LNCaP clone FGC (cell line): Measurements from ENCODE around the gene PPM1H.

Experiments
- DNase-seq: peaks from one replicate; pipeline ENCODE4 v3.0.0-alpha.2; 2011; ENCODE audit warnings: low read depth
- H3K4me3 ChIP-seq: 2 replicates; pipeline ENCODE4 v1.5.1; 2011; ENCODE audit warnings: mild to moderate bottlenecking, low read depth, low read length, control low read depth
- TF ChIP-seq, protein P1 (sequence below): IDR thresholded peaks from 2 replicates; pipeline ENCODE4 v1.5.1; 2012; ENCODE audit warnings: mild to moderate bottlenecking; ENCODE audit not compliant: control insufficient read depth, insufficient read depth; ENCODE audit errors: extremely low read depth

The PPM1H gene

DNA sequence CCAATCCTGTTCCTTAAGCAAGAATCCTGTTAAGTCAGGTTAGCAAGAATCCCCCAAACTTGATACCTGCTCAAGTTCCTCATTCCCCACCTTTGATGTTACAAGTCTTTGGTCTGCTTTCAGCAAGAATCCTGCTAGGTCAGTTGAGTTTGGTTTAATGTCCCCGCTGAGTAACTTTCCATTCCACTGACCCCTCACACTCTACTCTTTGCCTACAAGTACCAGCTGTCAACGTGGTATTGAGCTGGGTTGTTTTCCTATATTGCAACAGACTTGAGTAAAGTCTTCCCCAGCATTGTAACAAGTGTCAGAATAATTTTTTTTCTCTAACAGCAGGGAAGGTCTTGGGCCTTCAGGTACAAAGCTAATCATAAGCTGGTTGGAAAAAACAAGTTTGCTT, 6.3 kb downstream of the PPM1H start:
- DNase-seq: no peak
- no peak overlapping the region for H3K4me3 ChIP-seq
- TF ChIP-seq, protein P1, sequence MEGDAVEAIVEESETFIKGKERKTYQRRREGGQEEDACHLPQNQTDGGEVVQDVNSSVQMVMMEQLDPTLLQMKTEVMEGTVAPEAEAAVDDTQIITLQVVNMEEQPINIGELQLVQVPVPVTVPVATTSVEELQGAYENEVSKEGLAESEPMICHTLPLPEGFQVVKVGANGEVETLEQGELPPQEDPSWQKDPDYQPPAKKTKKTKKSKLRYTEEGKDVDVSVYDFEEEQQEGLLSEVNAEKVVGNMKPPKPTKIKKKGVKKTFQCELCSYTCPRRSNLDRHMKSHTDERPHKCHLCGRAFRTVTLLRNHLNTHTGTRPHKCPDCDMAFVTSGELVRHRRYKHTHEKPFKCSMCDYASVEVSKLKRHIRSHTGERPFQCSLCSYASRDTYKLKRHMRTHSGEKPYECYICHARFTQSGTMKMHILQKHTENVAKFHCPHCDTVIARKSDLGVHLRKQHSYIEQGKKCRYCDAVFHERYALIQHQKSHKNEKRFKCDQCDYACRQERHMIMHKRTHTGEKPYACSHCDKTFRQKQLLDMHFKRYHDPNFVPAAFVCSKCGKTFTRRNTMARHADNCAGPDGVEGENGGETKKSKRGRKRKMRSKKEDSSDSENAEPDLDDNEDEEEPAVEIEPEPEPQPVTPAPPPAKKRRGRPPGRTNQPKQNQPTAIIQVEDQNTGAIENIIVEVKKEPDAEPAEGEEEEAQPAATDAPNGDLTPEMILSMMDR: no peak

DNA sequence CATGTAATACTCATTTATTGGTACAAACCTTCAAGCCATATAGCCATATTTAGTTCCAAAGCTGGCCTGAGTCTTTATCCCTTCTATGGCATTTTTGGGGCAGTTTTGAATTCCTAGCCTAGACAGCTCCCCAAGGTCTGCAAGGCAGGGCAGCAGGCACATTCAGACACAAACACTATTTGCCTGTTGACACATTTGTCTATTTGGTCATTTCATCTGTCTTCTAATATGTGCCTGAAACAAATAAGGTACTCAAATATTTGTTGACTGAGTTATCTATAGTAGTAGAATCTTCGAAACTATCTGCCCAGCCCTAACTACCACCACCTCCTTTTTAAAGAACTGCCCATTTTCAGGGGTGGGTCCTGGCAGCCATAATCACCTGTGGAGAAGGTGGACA, 9.3 kb downstream of the PPM1H start:
- DNase-seq: no peak
- H3K4me3 ChIP-seq: no peak overlapping the region
- TF ChIP-seq, protein P1: no peak

DNA sequence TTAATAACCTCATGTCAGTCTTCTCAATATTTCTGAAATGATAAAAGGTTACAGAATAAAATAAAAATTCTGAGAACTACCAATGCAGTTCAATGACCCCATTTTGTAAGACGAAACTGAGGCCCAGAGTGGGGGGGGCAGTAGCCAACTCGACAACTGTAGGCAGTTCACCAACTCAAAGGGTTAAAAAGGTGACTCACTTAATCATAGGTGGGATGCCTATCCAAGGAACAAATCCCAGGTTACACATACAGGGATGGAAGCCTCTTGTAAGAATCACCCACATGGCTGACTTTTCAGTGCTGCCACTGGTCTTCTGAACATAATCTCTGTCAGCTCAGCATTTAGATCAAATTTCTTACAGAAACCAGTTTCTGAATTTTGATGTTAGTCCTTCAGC, 10.9 kb downstream of the PPM1H start:
- no peak overlapping the region for H3K4me3 ChIP-seq
- no peak for DNase-seq
- TF ChIP-seq, protein P1: no peak

DNA sequence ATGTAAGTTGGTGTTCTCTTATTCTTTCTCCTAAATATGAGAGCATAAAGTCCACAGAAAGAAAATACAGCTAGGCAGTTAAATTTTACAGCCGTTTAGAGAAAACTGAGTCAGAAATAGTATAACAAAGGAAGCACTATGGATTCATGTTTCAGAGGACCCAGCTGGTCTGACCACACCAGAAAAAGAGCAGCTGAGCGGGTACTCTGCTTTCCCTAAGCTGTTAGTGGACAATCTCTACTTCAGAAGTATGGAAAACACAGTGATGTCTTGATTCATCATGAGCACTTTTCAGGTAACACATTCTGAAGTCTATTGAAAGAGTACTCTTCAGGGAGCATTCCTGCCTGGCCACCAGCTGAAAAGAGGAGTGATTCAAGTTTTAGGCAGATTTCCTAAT, 12.4 kb downstream of the PPM1H start:
- no peak overlapping the region for H3K4me3 ChIP-seq
- DNase-seq: no peak
- TF ChIP-seq, protein P1: no peak

DNA sequence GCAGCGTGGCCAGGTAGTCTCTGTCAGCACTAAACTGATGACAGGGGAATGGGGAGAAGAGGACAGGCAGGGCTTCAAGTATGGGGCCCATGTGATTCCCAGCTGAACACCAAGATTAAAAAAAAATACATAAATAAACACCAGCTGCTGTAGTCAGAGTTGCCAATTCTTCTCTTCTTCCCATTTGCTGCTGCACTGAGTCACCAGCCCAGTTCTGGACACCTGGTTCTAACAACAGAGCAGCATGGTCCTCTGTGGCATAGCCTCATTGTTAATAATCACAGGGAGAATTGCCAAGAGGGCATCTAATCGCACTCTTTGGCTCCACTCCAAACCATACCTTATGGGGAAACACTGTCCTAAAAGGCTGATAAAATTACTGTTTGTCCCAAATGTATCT, 15.1 kb downstream of the PPM1H start:
- DNase-seq: peak; percentile 79
- H3K4me3 ChIP-seq: no peak overlapping the region
- TF ChIP-seq, protein P1: no peak

DNA sequence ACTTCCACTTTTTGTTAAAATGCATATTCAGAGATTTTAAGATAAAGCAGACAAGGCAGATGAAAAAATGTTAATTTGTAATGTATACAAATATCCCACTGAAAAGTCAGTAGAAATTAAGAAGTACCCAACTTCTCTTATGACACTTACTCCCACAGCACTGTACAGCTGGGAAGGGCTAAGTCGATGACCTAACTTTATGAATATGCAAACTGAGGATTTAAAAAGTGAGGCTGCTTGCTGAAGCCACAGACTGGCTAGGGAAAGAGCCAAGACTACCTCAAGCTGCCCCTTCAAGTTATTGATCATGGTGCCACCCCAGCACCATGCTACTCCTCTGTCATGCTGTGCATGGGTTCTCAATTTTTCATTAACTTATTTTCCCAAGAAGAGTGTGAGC, 17.0 kb downstream of the PPM1H start:
- TF ChIP-seq, protein P1: no peak
- no peak for DNase-seq
- H3K4me3 ChIP-seq: no peak overlapping the region

DNA sequence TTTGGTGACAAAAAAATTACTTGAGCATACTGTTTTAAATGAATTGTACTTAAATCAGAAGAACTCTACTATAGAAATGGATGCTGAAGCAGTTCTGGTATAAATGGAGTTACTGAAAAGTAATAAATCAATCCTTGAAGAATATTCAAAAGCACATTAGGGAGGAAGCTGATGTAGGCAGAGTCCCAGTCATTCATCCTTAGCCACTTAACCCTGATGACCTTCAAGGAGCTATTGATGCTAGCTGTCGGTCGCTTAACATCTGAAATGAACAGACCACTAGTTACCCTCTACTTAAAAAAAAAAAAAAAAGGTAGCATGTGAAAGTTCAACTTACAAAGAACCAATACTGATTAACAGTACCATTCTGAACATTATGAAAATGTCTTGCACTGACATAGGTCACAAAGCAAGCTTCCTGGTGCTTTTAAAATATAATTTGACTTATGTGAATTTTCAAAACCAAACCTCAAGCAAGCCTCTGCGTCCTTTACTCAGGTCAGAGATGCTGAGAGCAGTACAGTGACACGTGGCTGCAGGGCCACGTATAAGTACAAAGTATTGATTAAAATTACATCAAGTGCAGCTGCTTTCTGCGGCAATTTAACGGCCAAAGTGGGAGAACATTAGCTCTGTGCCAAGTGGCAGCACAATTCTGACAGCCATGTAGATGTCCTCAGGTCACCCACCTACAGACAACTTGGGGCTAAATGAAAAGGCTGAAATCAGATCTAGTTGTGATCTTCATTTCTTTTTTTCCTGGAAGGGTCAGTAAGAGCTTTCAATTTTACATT, 18.1 kb downstream of the PPM1H start:
- no peak for DNase-seq
- H3K4me3 ChIP-seq: no peak overlapping the region
- TF ChIP-seq, protein P1: no peak
